Ammon's horn (tissue), 1 donor: ENCODE results near the gene ITGAL.
"Not testable (repeated sequence)": the region's sequence is repeated elsewhere in the genome, so short reads cannot be mapped to it uniquely, and the experiment has no call there.

Experiments
- DNase-seq: peaks from one replicate; pipeline ENCODE4 v3.0.0-alpha.2; 2016; ENCODE audit warnings: low spot score

Gene ITGAL

GRCh38 chr16:30472328-30472942, at the start of gene ITGAL:
Gene ITGAL, plus strand, starts transcription at chr16:30472742. Its CDS starts 96 bp downstream, at chr16:30472838.
- peak; percentile 68 for DNase-seq

- DNase-seq: no peak
Observed at GRCh38 chr16:30428055-30428454, 44.5 kb upstream of the ITGAL start.

- no peak for DNase-seq
Observed at GRCh38 chr16:30429418-30429677, 43.2 kb upstream of the ITGAL start.

- peak; percentile 98 for DNase-seq
Observed at GRCh38 chr16:30429678-30430427, 42.7 kb upstream of the ITGAL start, which contains the start of gene DCTPP1. Gene DCTPP1, minus strand, starts transcription at chr16:30430030. Its CDS starts 50 bp downstream, at chr16:30429980.

GRCh38 chr16:30430428-30430970, 42.0 kb upstream of the ITGAL start:
- DNase-seq: no peak

- DNase-seq: no peak
Observed at GRCh38 chr16:30434852-30435251, 37.7 kb upstream of the ITGAL start.

- DNase-seq: no peak
Observed at GRCh38 chr16:30437511-30438046, 35.0 kb upstream of the ITGAL start.

DNA sequence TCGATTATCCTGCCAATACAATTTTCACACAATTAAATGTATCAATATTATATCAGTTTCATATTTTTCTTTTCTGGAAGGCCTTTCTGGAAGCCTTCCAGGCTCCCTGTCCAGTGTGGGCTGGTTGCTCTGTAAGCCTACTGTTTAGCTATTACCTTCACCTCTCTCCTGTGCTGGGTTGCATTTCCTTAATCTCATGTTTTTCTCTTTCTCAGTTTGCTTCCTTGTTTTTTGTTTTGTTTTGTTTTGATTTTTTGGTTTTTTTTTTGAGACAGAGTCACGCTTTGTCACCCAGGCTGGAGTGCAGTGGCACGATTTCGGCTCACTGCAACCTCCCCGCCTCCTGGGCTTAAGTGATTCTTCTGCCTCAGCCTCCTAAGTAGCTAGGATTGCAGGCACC, 33.7 kb upstream of the ITGAL start:
- DNase-seq: no peak

DNA sequence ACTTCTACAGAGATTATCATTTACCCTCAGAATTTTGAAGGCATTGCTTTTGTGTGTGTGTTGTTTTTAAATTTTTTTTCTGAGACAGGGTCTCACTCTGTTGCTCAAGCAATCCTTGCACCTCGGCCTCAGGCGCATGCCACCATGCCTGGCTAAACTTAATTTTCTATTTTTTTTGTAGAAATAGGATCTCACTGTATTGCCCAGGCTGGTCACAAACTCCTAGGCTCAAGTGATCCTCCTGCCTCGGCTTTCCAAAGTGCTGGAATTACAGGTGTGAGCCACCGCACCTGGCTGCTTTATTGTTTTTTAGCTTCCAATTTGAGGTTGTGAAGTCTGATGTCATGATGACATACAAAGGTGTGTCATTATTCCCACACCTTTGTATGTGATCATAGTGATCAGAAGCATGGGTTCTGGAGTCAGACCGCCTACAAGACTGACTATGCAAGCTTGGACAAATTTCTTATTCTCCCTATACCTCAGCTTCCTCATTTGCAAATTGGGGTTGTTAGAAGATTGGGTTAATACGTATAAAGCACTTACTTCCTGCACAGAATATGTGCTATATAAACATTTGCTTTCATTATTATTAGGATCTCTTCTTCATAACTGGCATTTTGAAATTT, 32.7 kb upstream of the ITGAL start:
- DNase-seq: no peak

DNA sequence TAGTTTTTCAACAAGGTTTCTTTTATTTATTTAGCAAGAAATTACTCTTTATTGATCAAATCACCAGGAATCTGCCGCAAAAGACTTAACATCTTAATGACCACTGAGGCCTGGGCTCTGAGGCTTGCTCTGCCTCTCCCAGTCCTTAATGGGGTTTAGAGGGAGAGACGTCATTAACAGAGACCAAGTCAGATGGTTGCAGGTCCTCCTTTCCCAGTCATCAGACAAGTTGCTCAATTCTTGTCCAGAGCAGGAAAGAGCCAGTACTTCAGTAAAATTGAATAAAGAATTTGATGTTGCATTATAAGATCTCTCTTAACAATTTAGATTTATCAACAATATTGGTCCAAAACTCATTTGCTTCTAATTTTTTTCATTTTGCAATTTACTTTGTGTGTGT, 28.9 kb upstream of the ITGAL start:
- DNase-seq: no peak

DNA sequence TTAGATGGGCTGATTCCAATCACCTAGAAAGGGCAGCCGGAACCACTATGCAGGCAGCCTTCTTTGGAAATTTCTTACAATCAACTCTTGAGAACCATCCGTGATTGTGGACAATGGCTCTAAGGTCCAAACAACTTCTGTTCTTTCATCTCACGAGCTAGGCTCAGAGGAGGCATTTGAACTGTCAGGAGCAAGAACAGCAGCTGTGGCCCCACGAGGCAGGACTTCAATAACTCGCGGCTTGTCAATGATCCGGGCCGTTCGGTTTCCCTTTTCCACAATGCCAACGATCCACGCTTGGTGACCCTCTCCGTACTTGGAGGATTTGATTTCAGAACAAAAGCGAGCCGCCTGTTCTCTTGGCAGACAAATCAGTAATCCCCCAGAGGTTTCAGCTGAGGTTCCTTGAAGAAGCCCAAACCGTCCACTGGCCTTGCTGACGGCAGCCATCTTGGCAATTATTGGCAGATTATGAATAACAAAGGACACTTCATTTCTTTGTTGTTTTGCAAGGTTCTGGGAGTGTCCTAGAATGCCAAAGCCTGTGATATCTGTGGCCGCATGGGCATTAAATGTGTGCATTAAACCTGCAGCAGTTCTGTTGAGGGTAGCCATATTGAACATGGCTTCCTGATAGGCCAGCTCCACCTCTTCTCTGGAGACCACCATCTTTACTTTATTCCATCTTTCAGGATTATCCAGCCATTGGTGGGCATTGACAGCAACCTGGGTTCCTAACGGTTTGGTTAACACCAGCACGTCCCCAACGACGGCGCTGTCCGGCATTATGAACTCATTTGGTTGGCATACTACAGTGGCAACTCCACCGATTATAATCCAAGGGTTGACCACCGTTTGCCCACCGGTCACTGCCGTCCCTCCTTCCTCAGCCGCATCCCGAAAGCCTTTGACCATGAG, 28.1 kb upstream of the ITGAL start:
- DNase-seq: no peak

DNA sequence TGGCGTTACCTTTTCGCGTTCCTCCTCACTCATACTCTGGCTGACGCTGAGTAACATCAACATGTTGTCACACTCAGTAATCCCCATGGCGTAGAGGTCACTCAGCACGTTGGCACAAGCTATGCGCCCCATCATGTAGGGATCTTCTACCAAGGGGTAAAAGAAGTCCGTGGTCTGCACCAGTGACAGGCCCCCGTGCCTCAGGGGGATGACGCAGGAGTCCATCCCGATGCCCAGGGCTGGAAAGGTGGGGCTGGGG, 27.5 kb upstream of the ITGAL start:
- DNase-seq: no peak

- peak; percentile 97 for DNase-seq
Observed at GRCh38 chr16:30445408-30446202, 26.9 kb upstream of the ITGAL start, which contains the start of gene SEPHS2. Gene SEPHS2, minus strand, starts transcription at chr16:30445874. Its CDS starts 147 bp downstream, at chr16:30445727.

- no peak for DNase-seq
Observed at GRCh38 chr16:30446203-30446595, 26.3 kb upstream of the ITGAL start.

- DNase-seq: no peak
Observed at GRCh38 chr16:30447512-30448226, 24.9 kb upstream of the ITGAL start.

GRCh38 chr16:30449116-30449435, 23.5 kb upstream of the ITGAL start:
- DNase-seq: no peak

DNA sequence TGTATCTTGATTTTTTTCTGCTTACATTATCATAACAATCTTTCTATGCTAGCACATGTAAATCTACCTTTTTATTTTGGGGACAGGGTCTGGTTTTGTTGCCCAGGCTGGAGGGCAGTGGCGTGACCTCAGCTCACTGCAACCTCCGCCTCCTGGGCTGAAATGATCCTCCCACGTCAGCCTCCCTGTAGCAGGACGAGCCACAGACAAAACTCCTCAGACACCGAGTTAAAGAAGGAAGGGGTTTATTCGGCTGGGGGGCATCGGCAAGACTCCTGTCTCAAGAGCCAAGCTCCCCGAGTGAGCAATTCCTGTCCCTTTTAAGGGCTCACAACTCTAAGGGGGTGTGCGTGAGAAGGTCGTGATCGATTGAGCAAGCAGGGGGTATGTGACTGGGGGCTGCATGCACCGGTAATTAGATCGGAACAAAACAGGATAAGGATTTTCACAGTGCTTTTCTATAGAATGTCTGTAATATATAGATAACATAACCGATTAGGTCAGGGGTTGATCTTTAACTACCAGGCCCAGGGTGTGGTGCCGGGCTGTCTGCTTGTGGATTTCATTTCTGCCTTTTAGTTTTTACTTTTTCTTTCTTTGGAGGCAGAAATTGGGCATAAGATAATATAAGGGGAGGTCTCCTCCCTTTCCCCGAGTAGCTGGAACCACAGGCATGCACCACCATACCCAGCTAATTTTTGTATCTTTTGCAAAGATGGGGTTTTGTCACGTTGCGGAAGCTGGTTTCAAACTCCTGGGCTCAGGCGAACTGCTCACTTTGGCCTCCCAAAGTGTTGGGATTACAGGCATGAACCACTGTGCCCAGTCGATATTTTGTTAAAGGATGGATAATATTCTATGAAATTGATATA, 19.6 kb upstream of the ITGAL start:
- DNase-seq: not testable (repeated sequence)

DNA sequence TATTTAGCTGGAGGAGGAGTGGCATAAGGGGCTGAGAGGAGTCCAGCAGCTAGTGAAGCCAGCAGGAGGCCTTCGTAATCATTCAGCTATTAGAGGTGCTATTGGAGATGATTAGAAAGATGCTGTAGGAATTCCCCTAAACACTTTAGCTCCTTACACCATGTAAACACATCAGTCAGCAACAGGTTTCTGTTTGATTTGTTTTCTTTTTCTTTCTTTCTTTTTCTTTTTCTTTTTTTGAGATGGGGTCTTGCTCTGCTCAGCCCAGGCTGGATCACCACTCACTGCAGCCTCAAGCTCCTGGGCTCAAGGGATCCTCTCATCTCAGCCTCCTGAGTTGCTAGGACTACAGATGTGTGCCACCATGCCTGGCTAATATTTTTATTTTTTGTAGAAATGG, 16.2 kb upstream of the ITGAL start:
- DNase-seq: no peak

GRCh38 chr16:30457256-30457655, 15.3 kb upstream of the ITGAL start:
- DNase-seq: no peak
